ENCODE results near the gene ISG20.

GRCh38 chr15:88646951-88647350 is 8.1 kb downstream of the ISG20 start:
- no peak for TF ChIP-seq GLI4 (tag by site-specific recombination; IDR thresholded peaks at IDR 0.05)
- TF ChIP-seq, protein P1, sequence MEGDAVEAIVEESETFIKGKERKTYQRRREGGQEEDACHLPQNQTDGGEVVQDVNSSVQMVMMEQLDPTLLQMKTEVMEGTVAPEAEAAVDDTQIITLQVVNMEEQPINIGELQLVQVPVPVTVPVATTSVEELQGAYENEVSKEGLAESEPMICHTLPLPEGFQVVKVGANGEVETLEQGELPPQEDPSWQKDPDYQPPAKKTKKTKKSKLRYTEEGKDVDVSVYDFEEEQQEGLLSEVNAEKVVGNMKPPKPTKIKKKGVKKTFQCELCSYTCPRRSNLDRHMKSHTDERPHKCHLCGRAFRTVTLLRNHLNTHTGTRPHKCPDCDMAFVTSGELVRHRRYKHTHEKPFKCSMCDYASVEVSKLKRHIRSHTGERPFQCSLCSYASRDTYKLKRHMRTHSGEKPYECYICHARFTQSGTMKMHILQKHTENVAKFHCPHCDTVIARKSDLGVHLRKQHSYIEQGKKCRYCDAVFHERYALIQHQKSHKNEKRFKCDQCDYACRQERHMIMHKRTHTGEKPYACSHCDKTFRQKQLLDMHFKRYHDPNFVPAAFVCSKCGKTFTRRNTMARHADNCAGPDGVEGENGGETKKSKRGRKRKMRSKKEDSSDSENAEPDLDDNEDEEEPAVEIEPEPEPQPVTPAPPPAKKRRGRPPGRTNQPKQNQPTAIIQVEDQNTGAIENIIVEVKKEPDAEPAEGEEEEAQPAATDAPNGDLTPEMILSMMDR (tag by site-specific recombination; IDR thresholded peaks at IDR 0.05): no peak
- TF ChIP-seq ZNF513 (tag by site-specific recombination; IDR thresholded peaks at IDR 0.05): no peak
- TF ChIP-seq ZNF629 (tag by site-specific recombination; IDR thresholded peaks at IDR 0.05): no peak
- no peak for TF ChIP-seq ZNF596 (tag by site-specific recombination; IDR thresholded peaks at IDR 0.05)
- no peak for TF ChIP-seq ZNF501 (tag by site-specific recombination; IDR thresholded peaks at IDR 0.05)
- no peak for TF ChIP-seq ZNF398 (tag by site-specific recombination; IDR thresholded peaks at IDR 0.05)
- no peak for TF ChIP-seq ZNF239 (tag by site-specific recombination; IDR thresholded peaks at IDR 0.05)
- no peak for TF ChIP-seq SP3 (tag by site-specific recombination; IDR thresholded peaks at IDR 0.05)
